ENCODE results near the gene RIPOR3.

The RIPOR3 gene, protein sequence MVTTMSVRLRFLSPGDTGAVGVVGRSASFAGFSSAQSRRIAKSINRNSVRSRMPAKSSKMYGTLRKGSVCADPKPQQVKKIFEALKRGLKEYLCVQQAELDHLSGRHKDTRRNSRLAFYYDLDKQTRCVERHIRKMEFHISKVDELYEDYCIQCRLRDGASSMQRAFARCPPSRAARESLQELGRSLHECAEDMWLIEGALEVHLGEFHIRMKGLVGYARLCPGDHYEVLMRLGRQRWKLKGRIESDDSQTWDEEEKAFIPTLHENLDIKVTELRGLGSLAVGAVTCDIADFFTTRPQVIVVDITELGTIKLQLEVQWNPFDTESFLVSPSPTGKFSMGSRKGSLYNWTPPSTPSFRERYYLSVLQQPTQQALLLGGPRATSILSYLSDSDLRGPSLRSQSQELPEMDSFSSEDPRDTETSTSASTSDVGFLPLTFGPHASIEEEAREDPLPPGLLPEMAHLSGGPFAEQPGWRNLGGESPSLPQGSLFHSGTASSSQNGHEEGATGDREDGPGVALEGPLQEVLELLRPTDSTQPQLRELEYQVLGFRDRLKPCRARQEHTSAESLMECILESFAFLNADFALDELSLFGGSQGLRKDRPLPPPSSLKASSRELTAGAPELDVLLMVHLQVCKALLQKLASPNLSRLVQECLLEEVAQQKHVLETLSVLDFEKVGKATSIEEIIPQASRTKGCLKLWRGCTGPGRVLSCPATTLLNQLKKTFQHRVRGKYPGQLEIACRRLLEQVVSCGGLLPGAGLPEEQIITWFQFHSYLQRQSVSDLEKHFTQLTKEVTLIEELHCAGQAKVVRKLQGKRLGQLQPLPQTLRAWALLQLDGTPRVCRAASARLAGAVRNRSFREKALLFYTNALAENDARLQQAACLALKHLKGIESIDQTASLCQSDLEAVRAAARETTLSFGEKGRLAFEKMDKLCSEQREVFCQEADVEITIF

DNA sequence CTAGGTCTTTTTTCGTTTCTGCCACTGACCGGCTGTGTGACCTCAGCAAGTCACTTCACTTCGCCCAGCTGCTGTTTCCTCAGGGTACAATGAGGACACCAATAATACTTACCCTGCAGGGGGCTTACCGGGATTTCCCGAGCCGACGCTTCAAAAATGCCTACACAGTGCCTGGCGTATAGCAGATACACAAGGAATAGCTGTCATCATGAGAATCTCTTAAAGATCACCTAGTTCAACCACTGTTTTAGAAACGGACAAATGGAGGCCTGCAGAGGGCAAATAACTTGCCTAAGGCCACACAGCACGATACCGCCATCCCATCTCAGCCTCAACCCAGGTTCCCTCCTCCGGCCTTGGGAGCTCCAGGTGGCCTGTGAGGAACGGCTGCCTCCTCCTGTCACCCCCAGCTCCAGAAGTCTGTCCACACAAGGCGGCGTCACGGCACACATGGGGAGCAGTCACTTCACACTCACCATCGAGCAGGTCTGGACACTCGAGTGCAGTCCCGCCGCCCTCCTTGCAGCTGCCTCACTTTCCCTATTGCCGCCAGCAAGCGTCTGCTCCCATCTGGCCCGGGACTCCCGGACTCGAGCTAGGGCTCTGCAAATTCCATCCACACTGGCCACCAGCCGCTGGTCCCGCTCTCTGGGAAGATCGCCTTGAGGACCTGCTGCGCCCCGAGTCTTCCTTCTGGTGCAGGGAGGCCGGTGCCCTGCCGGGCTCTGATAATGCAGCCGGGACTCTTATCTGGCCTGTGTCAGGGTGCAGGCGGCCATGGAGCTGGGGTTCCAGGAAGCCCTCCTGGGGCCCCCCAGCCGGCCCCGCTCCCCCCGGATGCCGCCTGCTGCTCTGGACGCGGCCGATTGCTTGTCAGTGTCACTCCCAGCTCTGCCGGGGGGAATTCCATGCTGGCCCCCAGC lies at the start of gene RIPOR3:
Gene RIPOR3, minus strand, starts transcription at position 893 of the 923 bp plus-strand sequence. Its CDS starts 414 bp downstream, at position 479.
- H3K27ac Mint-ChIP-seq = no peak within 1 kb of the TSS
- peaks cover 46 to 68% of the 10 kb centered on the region in 2 donors for H3K27me3 Mint-ChIP-seq
- no peaks in the 10 kb centered on the region for H3K36me3 Mint-ChIP-seq
- no peak for DNase-seq
- H3K9me3 Mint-ChIP-seq = no peaks in the 10 kb centered on the region
- peak in 1 of 2 donors; percentile 36 for ATAC-seq (replicated peaks)
- peak within 1 kb of the TSS; percentile 49 to 56 for H3K4me3 Mint-ChIP-seq
- peaks cover 9 to 15% of the 10 kb centered on the region in 2 donors for H3K4me1 Mint-ChIP-seq

DNA sequence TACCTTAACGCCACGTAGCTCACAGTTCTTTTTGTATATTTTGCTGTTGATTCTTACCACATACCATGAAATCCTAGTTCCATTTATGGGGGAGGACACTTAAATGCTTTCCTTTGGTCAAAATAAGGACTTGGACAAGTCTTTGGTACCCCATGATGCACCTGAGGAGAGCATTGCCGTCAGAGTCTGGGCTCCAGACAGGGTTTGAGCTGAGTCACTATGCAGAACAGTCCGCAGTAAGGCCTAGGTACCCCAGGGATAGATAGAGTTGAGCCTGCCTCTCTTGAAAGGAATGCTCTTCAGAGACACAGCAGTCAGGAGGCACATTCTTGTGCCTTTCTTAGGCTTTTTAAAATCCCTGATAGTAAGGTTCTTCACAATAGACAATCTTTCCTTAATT lies 46.0 kb upstream of the RIPOR3 start:
- no peak for ATAC-seq (replicated peaks)

DNA sequence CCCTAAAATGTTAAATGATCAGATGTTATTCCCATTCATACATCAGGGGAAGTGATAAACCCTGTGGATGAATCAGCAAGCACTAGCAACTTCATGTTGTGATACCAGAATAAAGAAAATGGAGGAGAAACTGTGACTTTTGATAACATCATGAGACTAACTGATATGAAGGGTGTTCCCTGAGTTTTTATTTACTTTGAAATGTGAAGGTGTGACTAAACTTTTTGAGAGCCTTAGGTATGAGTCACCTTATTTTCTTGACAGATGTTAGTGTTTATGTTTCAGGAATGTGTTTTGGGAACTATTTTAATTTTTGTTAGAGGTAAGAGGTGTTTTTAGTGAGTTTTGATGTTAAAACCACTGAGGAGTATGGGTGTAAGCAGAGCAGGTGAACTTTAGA lies 44.5 kb upstream of the RIPOR3 start:
- Mint-ChIP-seq H3K4me1 (peaks cover 10 to 22% of the 10 kb centered on the region in 2 donors), H3K27ac (no peak overlapping the region), H3K27me3 (no peaks in the 10 kb centered on the region), H3K9me3 (no peaks in the 10 kb centered on the region), H3K36me3 (peaks cover 6 to 17% of the 10 kb centered on the region in 2 donors), H3K4me3 (no peak overlapping the region)
- no peak for DNase-seq
- no peak for ATAC-seq (replicated peaks)

More for the DNA sequence above, 46.0 kb upstream of the RIPOR3 start:
- Mint-ChIP-seq H3K4me1 (peaks cover 9 to 18% of the 10 kb centered on the region in 2 donors), H3K27ac (peak overlapping the region; percentile 39), H3K9me3 (no peaks in the 10 kb centered on the region), H3K27me3 (no peaks in the 10 kb centered on the region), H3K4me3 (no peak overlapping the region), H3K36me3 (peaks cover 10 to 21% of the 10 kb centered on the region in 2 donors)
- DNase-seq = no peak

DNA sequence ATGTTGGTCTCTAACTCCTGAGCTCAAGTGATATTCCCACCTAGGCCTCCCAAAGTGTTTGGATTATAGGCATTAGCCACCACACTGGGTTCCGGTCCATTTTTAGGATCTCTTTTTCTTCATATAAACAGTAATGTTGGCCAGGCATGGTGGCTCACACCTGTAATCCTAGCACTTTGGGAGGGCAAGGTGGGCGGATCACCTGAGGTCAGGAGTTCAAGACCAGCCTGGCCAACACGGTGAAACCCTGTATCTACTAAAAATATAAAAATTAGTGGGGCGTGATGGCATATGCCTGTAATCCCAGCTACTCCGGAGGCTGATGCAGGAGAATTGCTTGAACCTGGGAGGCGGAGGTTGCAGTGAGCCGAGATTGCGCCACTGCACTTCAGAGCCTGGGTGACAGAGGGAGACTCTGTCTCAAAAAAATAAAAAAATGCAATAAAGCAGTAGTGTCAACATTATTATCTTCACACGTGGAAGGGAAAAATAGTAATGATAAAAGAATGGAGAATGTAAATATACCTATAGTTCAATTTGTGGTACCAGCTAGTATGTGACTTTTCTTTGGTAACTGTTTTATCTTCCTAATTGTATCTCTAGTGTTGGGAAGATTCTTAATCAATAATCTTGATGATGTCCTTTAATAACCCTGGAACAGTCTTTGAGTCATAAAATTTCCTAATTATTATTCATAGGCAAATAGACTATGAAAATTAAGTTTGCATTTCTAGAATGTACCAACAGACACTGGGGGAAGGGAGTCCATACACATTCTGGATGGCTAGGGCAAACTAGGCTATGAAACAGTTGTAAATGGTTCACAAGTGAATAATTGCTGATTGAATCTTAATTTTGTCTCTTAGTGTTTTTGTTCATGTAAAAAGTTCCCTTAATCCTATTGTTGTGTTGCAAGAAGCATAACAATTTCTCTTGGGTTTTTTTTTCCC lies 43.7 kb upstream of the RIPOR3 start:
- no peak overlapping the region for H3K4me3 Mint-ChIP-seq
- DNase-seq = no peak
- no peak overlapping the region for H3K27ac Mint-ChIP-seq
- H3K36me3 Mint-ChIP-seq = peaks cover 6 to 17% of the 10 kb centered on the region in 2 donors
- peaks cover 13 to 28% of the 10 kb centered on the region in 2 donors for H3K4me1 Mint-ChIP-seq
- no peak for ATAC-seq (replicated peaks)
- no peaks in the 10 kb centered on the region for H3K9me3 Mint-ChIP-seq
- H3K27me3 Mint-ChIP-seq = no peaks in the 10 kb centered on the region

DNA sequence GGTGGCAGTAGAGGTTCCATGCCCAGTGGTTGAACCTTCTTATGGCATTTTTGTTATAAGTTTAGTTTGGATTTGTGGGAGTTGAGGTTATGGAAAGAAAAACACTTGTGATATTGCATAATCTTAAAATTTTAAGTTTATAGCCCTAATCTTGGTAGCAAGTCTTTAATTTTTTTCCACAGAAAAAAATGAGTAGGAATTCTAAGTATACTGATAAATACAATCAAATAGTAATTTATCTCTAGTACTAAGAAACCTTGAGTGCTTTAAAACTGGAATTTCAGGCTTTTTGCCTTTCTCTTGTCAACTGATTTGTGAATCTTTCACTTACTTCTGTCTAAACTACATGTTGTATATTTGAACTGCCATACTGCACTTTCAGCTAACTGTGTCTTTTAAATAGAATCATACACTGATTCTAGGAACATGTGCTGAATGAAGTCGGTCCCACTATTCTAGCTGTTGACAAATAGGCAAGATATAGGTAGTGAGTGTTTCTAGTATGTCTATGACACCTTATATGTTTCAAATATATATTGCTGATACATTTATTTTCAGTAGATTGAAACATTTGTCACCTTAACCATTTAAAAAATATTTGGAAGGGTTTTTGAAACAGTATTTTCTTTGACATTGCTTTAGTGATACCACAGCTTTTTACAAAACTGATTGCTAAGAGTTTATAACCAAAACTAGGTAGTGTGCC lies 42.5 kb upstream of the RIPOR3 start:
- DNase-seq (no peak), ATAC-seq (replicated peaks) (no peak)
- Mint-ChIP-seq H3K4me1 (peaks cover 14 to 24% of the 10 kb centered on the region in 2 donors), H3K9me3 (no peaks in the 10 kb centered on the region), H3K4me3 (no peak overlapping the region), H3K27ac (no peak overlapping the region), H3K36me3 (peaks cover 1 to 9% of the 10 kb centered on the region in 2 donors), H3K27me3 (no peaks in the 10 kb centered on the region)

DNA sequence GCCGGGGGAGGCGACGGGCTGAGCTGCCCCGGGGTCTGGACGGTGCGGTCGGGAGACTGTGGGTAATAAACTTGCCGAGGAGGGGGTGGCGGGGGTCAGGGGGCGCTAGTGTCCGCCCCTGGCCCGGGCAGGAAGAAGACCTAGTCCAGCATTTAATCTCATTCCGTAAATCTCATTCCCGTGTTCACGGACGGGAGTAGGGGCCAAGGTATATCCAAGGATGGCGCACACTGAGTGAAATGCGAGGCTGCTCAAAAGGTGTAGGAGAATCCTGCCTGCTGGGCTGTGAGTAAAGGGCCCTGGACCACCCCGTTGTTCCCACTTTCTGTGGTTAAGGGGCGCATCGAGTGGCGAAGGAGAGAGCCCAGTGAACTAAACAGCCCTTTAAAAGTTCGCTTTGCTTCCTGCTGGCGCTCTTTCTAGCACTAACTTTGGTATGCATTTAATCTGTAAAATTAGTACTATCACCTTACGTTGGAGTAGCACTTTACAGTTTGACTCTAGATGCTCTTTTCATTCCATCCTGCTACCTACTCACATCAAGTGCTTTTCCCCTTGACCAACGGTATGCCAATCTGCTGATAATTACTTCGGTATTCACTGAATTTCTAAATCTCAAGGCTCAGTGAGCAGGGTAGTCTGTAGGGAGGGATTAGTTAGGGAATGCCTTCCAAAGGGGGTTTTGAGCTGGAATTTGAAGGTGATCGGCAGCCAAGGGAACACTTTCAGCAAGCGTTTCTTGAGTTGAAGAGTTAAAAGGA lies 40.8 kb upstream of the RIPOR3 start:
- Mint-ChIP-seq H3K9me3 (no peaks in the 10 kb centered on the region), H3K36me3 (peaks cover 0 to 4% of the 10 kb centered on the region in 2 donors), H3K4me3 (peak overlapping the region; percentile 89 to 91), H3K4me1 (peaks cover 11 to 24% of the 10 kb centered on the region in 2 donors), H3K27me3 (no peaks in the 10 kb centered on the region), H3K27ac (peak overlapping the region; percentile 14)
- DNase-seq (no peak), ATAC-seq (replicated peaks) (no peak)

DNA sequence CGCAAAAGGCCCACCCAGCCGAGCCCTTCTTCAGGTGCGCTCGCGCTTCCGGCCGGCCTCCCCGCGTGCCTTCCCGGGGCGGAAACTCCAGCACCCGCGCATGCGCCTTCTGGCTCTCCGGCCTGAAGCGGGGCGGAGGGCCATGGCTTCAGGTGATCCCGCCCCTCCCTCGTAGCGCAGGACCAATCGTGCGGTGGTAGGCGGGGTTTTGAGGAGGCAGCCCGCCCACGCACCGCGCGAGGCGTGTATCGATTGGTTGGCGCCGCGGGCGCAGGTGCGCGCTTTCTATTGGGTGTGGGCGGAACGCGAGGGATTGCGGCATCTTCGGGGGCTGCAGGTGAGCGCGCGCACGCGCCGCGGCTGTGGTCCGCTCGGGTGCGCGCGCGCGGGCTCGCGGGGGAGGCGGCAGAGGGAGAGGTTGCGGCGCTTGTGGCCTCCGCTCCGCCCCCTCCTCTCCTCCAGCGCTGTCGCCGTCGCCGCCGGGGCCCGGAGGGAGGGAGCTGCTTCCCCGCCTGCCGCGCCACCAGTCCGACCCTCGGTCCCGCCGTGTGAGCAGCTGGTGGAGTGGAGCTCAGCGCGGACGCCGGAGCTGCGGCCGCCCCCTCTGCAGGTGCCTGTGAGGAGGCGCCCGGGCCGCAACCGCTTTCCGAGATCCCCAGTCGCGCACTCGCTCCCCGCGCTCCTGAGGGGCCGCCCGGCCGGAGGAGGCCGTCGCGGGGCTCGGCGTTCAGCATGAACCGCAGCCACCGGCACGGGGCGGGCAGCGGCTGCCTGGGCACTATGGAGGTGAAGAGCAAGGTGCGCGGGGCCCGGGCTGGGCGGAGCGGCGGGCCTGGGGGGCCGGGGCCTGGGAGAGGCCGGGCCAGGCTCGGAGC lies 40.0 kb upstream of the RIPOR3 start, which contains the start of gene PARD6B:
Gene PARD6B, plus strand, starts transcription at position 526 of the 875 bp plus-strand sequence. Its CDS starts 207 bp downstream, at position 733.
- Mint-ChIP-seq H3K4me3 (peak within 1 kb of the TSS; percentile 89 to 91), H3K4me1 (peaks cover 11 to 24% of the 10 kb centered on the region in 2 donors), H3K27me3 (no peaks in the 10 kb centered on the region), H3K36me3 (peaks cover 0 to 4% of the 10 kb centered on the region in 2 donors), H3K9me3 (no peaks in the 10 kb centered on the region), H3K27ac (peak within 1 kb of the TSS; percentile 91)
- ATAC-seq (replicated peaks) (peak; percentile 90 to 93), DNase-seq (peak; percentile 99)

DNA sequence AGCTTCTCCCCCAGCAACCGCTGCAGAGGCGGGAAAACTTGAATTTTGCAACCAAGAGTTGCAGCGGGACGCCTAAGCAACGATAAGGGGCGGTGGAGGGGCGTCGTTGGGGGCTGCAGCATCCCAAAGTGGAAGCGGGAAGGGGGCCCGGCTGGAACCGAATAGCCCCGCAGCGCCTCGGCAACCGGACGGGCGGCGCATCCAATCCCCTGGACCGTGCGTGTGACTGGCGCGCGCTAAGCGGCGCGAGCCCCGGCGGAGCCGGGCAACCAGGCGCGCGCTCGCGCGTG lies 39.4 kb upstream of the RIPOR3 start:
- Mint-ChIP-seq H3K27me3 (no peaks in the 10 kb centered on the region), H3K4me1 (peaks cover 8 to 18% of the 10 kb centered on the region in 2 donors), H3K27ac (peak overlapping the region; percentile 91), H3K4me3 (peak overlapping the region; percentile 89 to 91), H3K36me3 (no peaks in the 10 kb centered on the region), H3K9me3 (no peaks in the 10 kb centered on the region)
- ATAC-seq (replicated peaks) = peak; percentile 1 to 8
- DNase-seq = no peak

DNA sequence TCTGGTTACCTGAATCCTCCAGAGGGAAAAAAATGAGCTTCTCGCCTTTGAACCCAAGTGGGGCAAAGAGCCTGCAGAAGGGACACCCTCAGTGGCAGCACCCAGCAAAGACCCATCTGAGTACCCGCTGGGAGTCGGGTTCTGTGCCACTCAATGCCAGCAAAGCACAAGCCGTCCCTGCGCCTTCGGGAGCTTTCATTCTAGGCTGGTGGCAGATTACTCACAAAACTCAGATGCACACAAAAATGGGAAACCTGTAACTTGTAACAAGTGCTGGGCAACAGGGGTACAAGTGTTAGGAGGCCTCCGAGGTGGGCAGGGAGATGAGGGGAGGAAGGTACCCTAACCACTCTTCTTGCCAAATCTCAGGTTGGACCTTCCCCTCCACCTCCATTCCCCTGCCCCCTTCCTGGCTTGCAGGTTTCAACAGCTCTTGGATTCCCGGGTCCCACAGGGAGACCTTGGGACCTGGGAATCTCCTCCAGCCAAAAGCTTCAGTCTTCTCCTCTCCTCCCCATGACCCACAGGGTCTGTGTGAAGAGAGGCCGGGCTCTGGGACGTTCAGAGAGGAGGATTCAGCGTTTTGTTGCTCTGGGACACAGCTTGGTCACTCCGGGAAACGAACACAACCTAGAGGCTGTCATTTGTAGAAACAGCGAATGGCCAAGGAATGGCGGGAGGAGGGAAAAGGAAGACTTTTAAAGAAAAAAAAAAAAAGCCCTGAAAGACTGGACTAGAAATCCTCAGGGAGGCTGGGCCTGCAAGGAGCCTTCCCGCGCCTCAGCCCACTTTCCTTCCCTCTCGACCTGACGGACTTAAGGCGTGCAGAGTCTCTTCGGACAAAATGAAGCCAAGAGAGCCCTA lies 38.8 kb upstream of the RIPOR3 start:
- Mint-ChIP-seq H3K36me3 (no peaks in the 10 kb centered on the region), H3K9me3 (no peaks in the 10 kb centered on the region), H3K4me1 (peaks cover 7 to 17% of the 10 kb centered on the region in 2 donors), H3K27me3 (no peaks in the 10 kb centered on the region), H3K4me3 (peak overlapping the region; percentile 89 to 91), H3K27ac (peak overlapping the region; percentile 84)
- ATAC-seq (replicated peaks) (no peak), DNase-seq (no peak)

DNA sequence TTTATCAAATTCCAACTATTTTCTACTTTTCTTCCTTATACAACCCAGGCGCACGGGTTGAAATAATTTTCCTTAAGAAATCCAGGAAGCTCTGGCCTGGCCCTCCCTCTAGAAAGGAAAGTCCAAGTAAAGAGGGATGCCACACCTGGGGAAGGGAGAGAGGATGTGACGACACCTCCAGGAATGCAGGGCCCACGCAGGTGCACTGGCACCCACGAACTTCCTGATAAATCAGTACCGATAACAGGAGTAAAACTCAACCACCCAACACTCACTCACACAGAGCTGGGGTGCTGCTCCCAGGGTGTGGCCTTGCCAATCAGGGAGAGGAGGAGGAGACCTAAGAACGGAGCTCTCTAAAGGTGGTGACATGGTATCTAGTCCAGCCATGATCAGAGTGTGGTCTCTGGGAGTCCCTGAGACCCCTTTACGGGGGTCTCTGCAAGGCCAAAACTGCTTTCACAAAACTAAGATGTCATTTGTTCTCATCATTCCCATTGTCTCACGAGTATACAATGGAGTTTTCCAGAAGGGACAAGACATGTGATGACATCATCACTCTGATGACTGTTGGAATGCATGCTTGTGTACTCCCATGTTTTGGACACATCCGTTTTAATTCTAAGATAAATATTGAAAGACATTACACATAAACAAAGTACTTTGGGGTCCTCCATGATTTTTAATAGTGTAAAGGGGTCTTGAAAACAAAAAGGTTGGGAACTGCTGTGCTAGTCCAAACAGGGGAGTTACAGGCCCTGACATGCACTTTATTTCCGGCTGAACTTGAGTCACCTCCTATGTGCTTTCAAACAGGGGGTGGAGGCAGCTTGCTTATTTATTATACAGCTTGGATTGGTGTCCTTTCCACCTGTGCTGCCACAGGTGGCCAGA lies 37.9 kb upstream of the RIPOR3 start:
- no peak for ATAC-seq (replicated peaks)
- no peak for DNase-seq
- no peaks in the 10 kb centered on the region for H3K9me3 Mint-ChIP-seq
- H3K27ac Mint-ChIP-seq = no peak overlapping the region
- no peaks in the 10 kb centered on the region for H3K27me3 Mint-ChIP-seq
- peaks cover 7 to 17% of the 10 kb centered on the region in 2 donors for H3K4me1 Mint-ChIP-seq
- H3K4me3 Mint-ChIP-seq = no peak overlapping the region
- H3K36me3 Mint-ChIP-seq = no peaks in the 10 kb centered on the region
